ENCODE measurements around the gene RASD1. TPM values are rescaled to one million over a fixed set of nuclear protein-coding genes. Genes with fewer than 3 reads are reported as not detected.
A peak's percentile ranks its signal among the peaks of the same experiment; 100 is the strongest.

RASD1 gene, protein sequence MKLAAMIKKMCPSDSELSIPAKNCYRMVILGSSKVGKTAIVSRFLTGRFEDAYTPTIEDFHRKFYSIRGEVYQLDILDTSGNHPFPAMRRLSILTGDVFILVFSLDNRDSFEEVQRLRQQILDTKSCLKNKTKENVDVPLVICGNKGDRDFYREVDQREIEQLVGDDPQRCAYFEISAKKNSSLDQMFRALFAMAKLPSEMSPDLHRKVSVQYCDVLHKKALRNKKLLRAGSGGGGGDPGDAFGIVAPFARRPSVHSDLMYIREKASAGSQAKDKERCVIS
- 1 to 10 TPM; 1.1 to 8.4 (median 4.3) TPM for total RNA-seq

DNA sequence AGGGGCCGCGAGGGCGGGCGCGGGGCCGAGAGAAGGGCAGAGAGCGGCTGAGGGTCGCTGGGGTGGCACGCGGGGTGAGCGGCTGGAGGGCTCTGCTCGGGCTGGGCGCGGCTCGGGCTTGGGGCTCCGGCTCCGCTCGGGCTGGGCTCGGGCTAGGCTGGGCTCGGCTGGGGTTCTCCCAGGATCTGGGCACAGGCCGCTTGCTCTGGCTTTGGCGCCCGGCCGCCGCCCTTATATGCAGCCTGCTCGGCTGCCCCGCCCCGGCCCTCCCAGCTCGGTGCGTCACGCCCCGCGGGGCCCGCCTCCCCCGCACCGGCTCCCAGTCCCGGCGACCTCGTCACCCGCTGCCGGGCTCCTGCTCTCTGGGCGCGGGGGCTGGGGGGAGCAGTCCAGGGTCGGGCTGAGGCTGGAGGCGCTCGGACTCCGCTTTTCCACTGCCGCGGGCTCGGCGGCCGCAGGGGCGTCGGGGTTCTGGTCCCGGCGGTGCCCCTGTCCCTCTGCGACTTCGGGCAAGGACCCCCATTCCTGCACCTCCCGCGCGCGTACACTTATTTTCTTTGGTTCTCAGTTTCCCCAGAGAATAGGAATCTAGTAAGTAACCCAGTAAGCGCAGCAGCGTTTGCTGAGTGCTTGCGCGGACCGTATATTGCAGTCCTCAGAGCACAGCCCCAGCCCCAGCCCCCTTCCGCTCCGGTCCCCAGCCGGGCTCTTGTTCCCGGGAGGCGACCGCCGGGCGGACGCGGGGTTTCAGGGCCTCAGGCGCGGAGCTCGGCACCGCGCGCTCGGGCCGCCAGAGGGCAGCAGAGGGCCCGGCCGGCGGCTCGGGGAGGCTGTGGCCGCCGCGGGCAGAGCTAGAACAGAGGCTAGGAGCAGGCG, at the start of gene RASD1:
Gene RASD1, minus strand, starts transcription at position 207 of the 876 bp plus-strand sequence. CDS start 214 bp downstream, outside the sequence.
- Histone ChIP-seq H3K4me1 (peaks cover 18 to 43% (median 20%) of the 10 kb centered on the region in 3 donors), H3K36me3 (peaks cover 5 to 16% (median 8%) of the 10 kb centered on the region in 3 donors), H3K27me3 (peaks cover 0 to 20% (median 0%) of the 10 kb centered on the region in 4 donors), H3K9me3 (no peaks in the 10 kb centered on the region), H3K4me3 (peak within 1 kb of the TSS; percentile 58 to 77 (median 62)), H3K27ac (peak within 1 kb of the TSS; percentile 80 to 87 (median 86))
- WGBS, 2 donors: 0% methylated on average over 3 to 5 of the region's 93 CpGs
- no peak for DNase-seq
- intact Hi-C loops (cut with DNase I): loop anchor here (5.0 to 10.0 kb wide), 2 partner anchors 142 to 146 kb away; no protein-coding TSS in a partner anchor
- peak in 3 of 4 donors; percentile 50 to 98 (median 97) for TF ChIP-seq POLR2A (IDR thresholded peaks at IDR 0.05)
- TF ChIP-seq, protein P1, sequence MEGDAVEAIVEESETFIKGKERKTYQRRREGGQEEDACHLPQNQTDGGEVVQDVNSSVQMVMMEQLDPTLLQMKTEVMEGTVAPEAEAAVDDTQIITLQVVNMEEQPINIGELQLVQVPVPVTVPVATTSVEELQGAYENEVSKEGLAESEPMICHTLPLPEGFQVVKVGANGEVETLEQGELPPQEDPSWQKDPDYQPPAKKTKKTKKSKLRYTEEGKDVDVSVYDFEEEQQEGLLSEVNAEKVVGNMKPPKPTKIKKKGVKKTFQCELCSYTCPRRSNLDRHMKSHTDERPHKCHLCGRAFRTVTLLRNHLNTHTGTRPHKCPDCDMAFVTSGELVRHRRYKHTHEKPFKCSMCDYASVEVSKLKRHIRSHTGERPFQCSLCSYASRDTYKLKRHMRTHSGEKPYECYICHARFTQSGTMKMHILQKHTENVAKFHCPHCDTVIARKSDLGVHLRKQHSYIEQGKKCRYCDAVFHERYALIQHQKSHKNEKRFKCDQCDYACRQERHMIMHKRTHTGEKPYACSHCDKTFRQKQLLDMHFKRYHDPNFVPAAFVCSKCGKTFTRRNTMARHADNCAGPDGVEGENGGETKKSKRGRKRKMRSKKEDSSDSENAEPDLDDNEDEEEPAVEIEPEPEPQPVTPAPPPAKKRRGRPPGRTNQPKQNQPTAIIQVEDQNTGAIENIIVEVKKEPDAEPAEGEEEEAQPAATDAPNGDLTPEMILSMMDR (IDR thresholded peaks at IDR 0.05): peak; percentile 90 to 98 (median 96)

DNA sequence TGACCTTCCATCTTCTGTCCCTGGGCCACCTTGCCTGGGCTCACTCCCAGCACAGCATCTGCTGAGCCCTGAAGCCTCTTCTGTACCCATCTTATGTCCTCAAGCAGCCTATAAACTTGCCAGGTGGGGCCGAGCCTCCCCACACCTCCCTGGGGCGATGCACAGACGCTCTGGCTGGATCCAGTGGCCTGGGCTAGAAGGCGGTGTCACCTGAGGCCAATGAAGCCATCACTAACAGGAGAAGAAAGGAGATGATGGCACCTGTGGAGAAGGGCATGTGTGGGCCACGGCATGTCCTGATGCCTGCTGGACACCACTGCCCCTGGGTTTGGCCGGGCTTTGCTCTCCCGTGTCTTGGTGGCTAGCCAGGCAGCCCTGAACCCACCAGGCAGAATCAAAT, 49.8 kb upstream of the RASD1 start:
- 80 to 88% methylated on average over 2 to 3 of the region's 7 CpGs for WGBS, 2 donors
- H3K4me1 ChIP-seq: peaks cover 0 to 24% (median 0%) of the 10 kb centered on the region in 3 donors
- intact Hi-C loops (cut with DNase I): no loop called here
- no peaks in the 10 kb centered on the region for H3K27me3 ChIP-seq
- DNase-seq: no peak
- no peak overlapping the region for H3K27ac ChIP-seq
- TF ChIP-seq POLR2A (IDR thresholded peaks at IDR 0.05): no peak
- TF ChIP-seq, protein P1 (IDR thresholded peaks at IDR 0.05): no peak
- H3K9me3 ChIP-seq: no peaks in the 10 kb centered on the region
- H3K4me3 ChIP-seq: no peak overlapping the region
- H3K36me3 ChIP-seq: no peaks in the 10 kb centered on the region

DNA sequence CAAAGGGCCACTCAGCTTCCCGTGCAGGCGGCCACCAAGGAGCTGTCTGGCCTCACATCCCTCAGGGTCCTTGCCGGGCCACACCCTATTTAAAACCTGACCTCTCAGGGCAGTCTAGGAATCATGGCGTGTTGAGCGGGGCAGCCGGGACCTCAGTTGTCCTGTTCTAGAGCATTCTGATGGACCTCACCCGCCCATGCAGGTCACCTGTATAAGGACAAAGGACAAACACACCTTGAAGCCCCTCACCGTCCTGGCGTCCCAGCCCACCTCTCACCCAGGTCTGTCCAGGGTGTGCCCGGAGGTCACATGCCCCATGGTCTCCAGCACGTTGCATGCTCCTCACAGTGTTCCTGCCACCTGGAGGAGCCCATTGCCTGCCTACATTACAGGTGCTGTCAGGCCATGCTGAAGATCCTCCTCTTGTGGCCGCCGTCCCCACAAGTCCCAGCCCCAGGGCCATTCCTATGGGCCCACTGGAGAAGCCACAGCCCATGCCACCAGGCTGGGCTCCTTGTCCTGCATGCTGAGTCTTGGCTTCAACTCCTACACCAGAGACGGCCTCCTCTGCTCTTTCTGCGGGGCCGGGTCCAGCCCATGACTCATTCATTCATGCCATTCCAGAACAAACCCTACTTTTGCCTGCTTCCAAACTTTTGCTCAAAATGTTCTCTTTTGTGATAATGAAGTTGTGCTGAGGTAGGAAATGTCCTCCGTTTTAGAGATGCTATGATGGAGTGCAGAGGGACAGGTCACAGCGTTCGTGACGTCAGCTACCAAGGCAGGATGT, 49.0 kb upstream of the RASD1 start:
- Histone ChIP-seq H3K27me3 (no peaks in the 10 kb centered on the region), H3K27ac (no peak overlapping the region), H3K4me1 (peaks cover 0 to 27% (median 0%) of the 10 kb centered on the region in 3 donors), H3K4me3 (no peak overlapping the region), H3K36me3 (no peaks in the 10 kb centered on the region), H3K9me3 (no peaks in the 10 kb centered on the region)
- TF ChIP-seq POLR2A (IDR thresholded peaks at IDR 0.05): no peak
- TF ChIP-seq, protein P1 (IDR thresholded peaks at IDR 0.05): no peak
- intact Hi-C loops (cut with DNase I): no loop called here
- WGBS, 2 donors: 57 to 73% methylated on average over 8 to 13 of the region's 20 CpGs
- no peak for DNase-seq

DNA sequence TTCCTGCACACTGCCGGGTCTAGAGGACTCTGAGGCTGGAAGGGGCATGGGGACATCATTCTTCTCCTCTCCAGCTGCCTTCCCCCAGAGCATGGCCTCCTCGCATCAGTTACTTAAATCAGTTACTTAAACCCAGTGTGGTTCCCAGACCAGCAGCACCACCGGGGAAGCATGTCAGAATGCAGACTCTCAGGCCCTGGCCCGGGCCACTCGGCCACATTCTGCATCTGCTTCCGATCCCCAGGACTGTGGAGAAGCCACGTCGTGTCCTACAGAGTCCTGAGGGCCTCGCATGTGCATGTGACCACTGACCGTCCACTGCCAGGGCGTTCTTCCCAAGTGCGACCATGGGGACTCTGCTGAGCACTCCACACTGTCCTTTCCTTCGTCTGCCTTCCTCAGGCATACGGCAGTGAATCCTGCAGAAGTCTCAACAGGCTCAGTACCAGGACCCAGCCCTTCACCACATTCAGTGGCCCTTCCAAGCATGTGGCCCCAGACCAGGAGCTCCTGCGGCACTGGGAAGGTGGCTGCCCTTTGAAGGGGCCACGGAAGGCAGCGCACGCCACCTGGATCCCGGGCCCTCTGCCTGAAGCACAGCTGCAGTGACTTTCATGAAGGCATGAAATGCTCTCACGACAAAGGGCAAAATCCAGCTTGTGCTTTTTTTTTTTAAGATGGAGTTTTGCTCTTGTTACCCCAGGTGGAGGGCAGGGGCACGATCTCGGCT, 46.9 kb upstream of the RASD1 start:
- TF ChIP-seq POLR2A (IDR thresholded peaks at IDR 0.05): no peak
- TF ChIP-seq, protein P1 (IDR thresholded peaks at IDR 0.05): no peak
- Histone ChIP-seq H3K9me3 (no peaks in the 10 kb centered on the region), H3K36me3 (no peaks in the 10 kb centered on the region), H3K4me3 (no peak overlapping the region), H3K27me3 (no peaks in the 10 kb centered on the region), H3K4me1 (peaks cover 0 to 34% (median 0%) of the 10 kb centered on the region in 3 donors), H3K27ac (no peak overlapping the region)
- no peak for DNase-seq
- intact Hi-C loops (cut with DNase I): no loop called here
- WGBS, 2 donors: 94% methylated on average over 10 to 20 of the region's 22 CpGs
